PC-9 (cell line): ENCODE results near the gene ACVR2A. TPM values are rescaled to one million over a fixed set of nuclear protein-coding genes. Genes with fewer than 3 reads are reported as not detected.

Source experiments
- BruUV-seq: library from RNA; stranded (reverse); fragments of 400-500 nt; replicated peaks from 2 replicates; lab custom pipeline; 2021; lab: Mats Ljungman, UMichigan
- CTCF ChIA-PET: fragments of 300-600 bp; sonication (Branson Sonifier 250); formaldehyde crosslinking; loops from one replicate; lab custom pipeline; 2022; ENCODE audit warnings: antibody characterized with exemption; lab: Charles Lee
- POLR2A ChIA-PET: fragments of 300-600 bp; sonication (Branson Sonifier 250); formaldehyde crosslinking; loops from one replicate; lab custom pipeline; 2022; ENCODE audit warnings: antibody characterized with exemption; ENCODE audit not compliant: unreplicated experiment; lab: Charles Lee
- DNase-seq, 2 experiments: peaks; one replicate each; pipeline versions ENCODE4 v3.0.0 to v3.0.0-alpha.2; 2015 to 2022; ENCODE audit warnings: mixed read lengths in 1 of 2
- H2AFZ ChIP-seq: fragments of 200-600 bp; sonication (generic); 2 replicates; pipeline ENCODE4 v1.8.1; 2017; ENCODE audit warnings: antibody characterized with exemption
- H3F3A ChIP-seq: fragments of 200-600 bp; sonication (generic); 2 replicates; pipeline ENCODE4 v1.8.1; 2017; ENCODE audit warnings: antibody characterized with exemption, mild to moderate bottlenecking, low read depth; ENCODE audit not compliant: insufficient read depth
- H3K27ac ChIP-seq: fragments of 200-600 bp; sonication (generic); 2 replicates; pipeline ENCODE4 v1.6.1; 2016; ENCODE audit warnings: mixed run types
- H3K27me3 ChIP-seq: fragments of 200-600 bp; sonication (generic); 2 replicates; pipeline ENCODE4 v1.6.1; 2016; ENCODE audit warnings: low read depth, mixed run types; ENCODE audit not compliant: insufficient read depth
- H3K36me3 ChIP-seq: fragments of 200-600 bp; sonication (generic); 2 replicates; pipeline ENCODE4 v1.6.1; 2016; ENCODE audit warnings: low read depth, mixed run types
- H3K4me1 ChIP-seq: fragments of 200-600 bp; sonication (generic); replicated peaks from 2 replicates; pipeline ENCODE4 v1.6.1; 2016; ENCODE audit warnings: mixed run types; ENCODE audit not compliant: insufficient read depth
- H3K4me2 ChIP-seq: fragments of 200-600 bp; sonication (generic); 2 replicates; pipeline ENCODE4 v1.6.1; 2017; ENCODE audit warnings: mixed run types
- H3K4me3 ChIP-seq: fragments of 200-600 bp; sonication (generic); 2 replicates; pipeline ENCODE4 v1.6.1; 2016; ENCODE audit warnings: mixed run types
- H3K79me2 ChIP-seq: fragments of 200-600 bp; sonication (generic); 2 replicates; pipeline ENCODE4 v1.6.1; 2017; ENCODE audit warnings: low read depth, mixed run types
- H3K9me2 ChIP-seq: fragments of 200-600 bp; sonication (generic); 2 replicates; pipeline ENCODE4 v1.8.1; 2017; ENCODE audit warnings: mild to moderate bottlenecking; ENCODE audit not compliant: insufficient read depth
- H3K9me3 ChIP-seq: fragments of 200-600 bp; sonication (generic); 2 replicates; pipeline ENCODE4 v1.8.1; 2016; ENCODE audit warnings: low read depth; ENCODE audit not compliant: insufficient read depth
- H4K20me1 ChIP-seq: fragments of 200-600 bp; sonication (generic); 2 replicates; pipeline ENCODE4 v1.8.1; 2017; ENCODE audit not compliant: insufficient read depth
- EZH2 ChIP-seq: fragments of 200-600 bp; sonication (generic); IDR thresholded peaks from 2 replicates; pipeline ENCODE4 v1.8.0; 2017; ENCODE audit warnings: antibody characterized with exemption, low read depth
- intact Hi-C: fragments of 100-400 bp; cut with micrococcal nuclease; formaldehyde crosslinking; loops from one replicate; pipeline ENCODE4 v1.10.0; 2022; ENCODE audit not compliant: unreplicated experiment
- total RNA-seq: library from RNA; stranded (reverse); gene quantifications from 2 replicates; pipeline ENCODE4 v1.2.3, GENCODE V29; 2021
- TF ChIP-seq, protein P1 (sequence below): fragments of 200-600 bp; sonication (generic); conservative IDR thresholded peaks from 2 replicates; pipeline ENCODE4 v1.6.1; 2017; ENCODE audit warnings: mixed run types, antibody characterized with exemption, mild to moderate bottlenecking, moderate library complexity

ACVR2A gene
- total RNA-seq, 1 experiment from 2014 or later = 10.2 TPM

DNA sequence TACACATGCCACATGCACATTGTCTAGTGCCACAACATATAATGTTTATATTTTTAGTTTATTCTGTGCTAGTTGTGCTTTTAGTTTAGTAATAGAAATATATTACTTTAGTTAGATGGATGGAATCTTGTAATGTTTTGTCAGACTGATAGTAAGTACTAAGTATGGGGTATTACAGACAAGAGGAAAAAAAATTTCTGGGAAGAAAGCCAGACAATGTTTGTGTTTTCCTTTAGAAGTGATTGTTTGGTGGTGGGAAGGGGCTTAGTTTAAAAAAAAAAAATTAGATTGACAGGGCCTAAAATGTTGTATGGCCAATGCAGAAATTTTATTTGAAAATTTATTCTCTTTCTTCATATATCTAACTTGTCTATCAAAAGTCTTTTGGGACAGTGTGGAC is 37.8 kb downstream of the ACVR2A start:
- Histone ChIP-seq H3K9me3 (no peaks in the 10 kb centered on the region), H3F3A (no peaks in the 10 kb centered on the region), H3K27ac (no peak overlapping the region), H3K79me2 (peaks cover 18% of the 10 kb centered on the region), H3K9me2 (no peaks in the 10 kb centered on the region), H4K20me1 (peaks cover 3% of the 10 kb centered on the region; the same call in 1 of the 2 replicates), H3K27me3 (no peaks in the 10 kb centered on the region), H3K4me2 (no peak overlapping the region), H3K36me3 (no peaks in the 10 kb centered on the region), H3K4me3 (no peak overlapping the region), H2AFZ (no peak overlapping the region), H3K4me1 (no peaks in the 10 kb centered on the region)
- CTCF ChIA-PET = no interaction called here
- no TSS peak for BruUV-seq
- DNase-seq = no peak
- TF ChIP-seq EZH2 = no peak
- TF ChIP-seq, protein P1, sequence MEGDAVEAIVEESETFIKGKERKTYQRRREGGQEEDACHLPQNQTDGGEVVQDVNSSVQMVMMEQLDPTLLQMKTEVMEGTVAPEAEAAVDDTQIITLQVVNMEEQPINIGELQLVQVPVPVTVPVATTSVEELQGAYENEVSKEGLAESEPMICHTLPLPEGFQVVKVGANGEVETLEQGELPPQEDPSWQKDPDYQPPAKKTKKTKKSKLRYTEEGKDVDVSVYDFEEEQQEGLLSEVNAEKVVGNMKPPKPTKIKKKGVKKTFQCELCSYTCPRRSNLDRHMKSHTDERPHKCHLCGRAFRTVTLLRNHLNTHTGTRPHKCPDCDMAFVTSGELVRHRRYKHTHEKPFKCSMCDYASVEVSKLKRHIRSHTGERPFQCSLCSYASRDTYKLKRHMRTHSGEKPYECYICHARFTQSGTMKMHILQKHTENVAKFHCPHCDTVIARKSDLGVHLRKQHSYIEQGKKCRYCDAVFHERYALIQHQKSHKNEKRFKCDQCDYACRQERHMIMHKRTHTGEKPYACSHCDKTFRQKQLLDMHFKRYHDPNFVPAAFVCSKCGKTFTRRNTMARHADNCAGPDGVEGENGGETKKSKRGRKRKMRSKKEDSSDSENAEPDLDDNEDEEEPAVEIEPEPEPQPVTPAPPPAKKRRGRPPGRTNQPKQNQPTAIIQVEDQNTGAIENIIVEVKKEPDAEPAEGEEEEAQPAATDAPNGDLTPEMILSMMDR = no peak
- POLR2A ChIA-PET = no interaction called here
- intact Hi-C loops = no loop called here

DNA sequence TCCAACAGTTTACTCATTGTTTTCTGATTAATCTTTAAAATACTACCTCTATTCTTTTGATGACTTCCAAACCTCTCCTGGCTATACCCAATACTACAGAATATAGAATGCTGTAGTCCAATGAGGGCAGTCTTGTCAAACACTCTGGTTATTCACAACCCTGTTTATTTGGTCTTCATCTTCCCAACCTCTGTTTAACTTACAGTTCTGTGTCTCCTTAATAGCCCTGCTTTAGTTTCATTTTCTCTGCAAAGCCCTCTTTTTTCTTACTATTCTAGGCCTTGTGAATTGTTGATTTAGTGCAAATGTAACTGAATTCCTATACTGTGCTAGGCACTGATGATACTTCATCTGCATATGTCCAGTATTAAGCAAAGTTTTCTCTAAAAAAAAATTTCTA is 40.0 kb downstream of the ACVR2A start:
- Histone ChIP-seq H3K36me3 (no peaks in the 10 kb centered on the region), H3K9me3 (no peaks in the 10 kb centered on the region), H3K27ac (no peak overlapping the region), H3K4me3 (no peak overlapping the region), H2AFZ (no peak overlapping the region), H3K79me2 (peaks cover 11% of the 10 kb centered on the region; the same call in 1 of the 2 replicates), H3K4me1 (no peaks in the 10 kb centered on the region), H3K4me2 (no peak overlapping the region), H3K9me2 (no peaks in the 10 kb centered on the region), H3K27me3 (no peaks in the 10 kb centered on the region), H3F3A (no peaks in the 10 kb centered on the region), H4K20me1 (peaks cover 3% of the 10 kb centered on the region; the same call in 1 of the 2 replicates)
- intact Hi-C loops = no loop called here
- POLR2A ChIA-PET = interaction anchor here (0.7 kb wide), 1 partner anchor 38 kb away, joined by 4 read pairs; no protein-coding TSS in a partner anchor
- CTCF ChIA-PET = no interaction called here
- TF ChIP-seq EZH2 = no peak
- TF ChIP-seq, protein P1 = no peak
- no TSS peak for BruUV-seq
- DNase-seq = no peak

DNA sequence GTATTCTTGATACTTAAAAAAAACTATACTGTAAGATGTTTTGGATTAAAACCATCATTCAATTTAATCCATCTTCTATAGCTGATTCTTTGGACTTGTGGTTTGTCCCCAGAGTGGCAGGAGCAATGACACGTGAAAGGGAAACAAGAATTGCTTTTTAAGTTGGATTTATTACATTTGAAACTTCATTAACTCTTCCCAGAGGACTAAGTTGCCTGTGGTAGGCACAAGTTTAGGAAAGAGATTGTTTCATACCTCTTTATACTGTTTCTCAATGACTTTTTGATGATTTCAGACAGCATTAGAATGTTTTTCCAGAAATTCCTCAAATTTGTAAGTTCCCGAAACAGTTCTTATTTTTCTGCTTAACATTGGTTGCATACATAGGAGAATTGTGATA is 41.3 kb downstream of the ACVR2A start:
- Histone ChIP-seq H3K27ac (no peak overlapping the region), H3K27me3 (no peaks in the 10 kb centered on the region), H3K4me2 (no peak overlapping the region), H3K36me3 (no peaks in the 10 kb centered on the region), H3K9me3 (no peaks in the 10 kb centered on the region), H3K4me3 (no peak overlapping the region), H3K79me2 (peaks cover 11% of the 10 kb centered on the region; the same call in 1 of the 2 replicates), H3F3A (no peaks in the 10 kb centered on the region), H4K20me1 (peaks cover 3% of the 10 kb centered on the region; the same call in 1 of the 2 replicates), H3K9me2 (no peaks in the 10 kb centered on the region), H3K4me1 (no peaks in the 10 kb centered on the region), H2AFZ (no peak overlapping the region)
- BruUV-seq = no TSS peak
- no peak for TF ChIP-seq EZH2
- TF ChIP-seq, protein P1 = no peak
- intact Hi-C loops = no loop called here
- DNase-seq = no peak
- ChIA-PET POLR2A (no interaction called here), CTCF (no interaction called here)
